Prostate gland (tissue), 2 donors: ENCODE results near the gene ANKS3. TPM values are rescaled to one million over a fixed set of nuclear protein-coding genes. Genes with fewer than 3 reads are reported as not detected.

ENCODE experiments used
- DNase-seq: peaks from one replicate; pipeline ENCODE4 v3.0.0-alpha.2; 2019; ENCODE audit warnings: low spot score
- H3K27ac ChIP-seq, 2 donors: fragments of 200-600 bp; sonication (generic); 2 replicates each; pipeline ENCODE4 v1.5.1; 2017 to 2019
- H3K27me3 ChIP-seq: fragments of 200-600 bp; sonication (generic); replicated peaks from 2 replicates; pipeline ENCODE4 v1.5.1; 2019; ENCODE audit not compliant: insufficient read depth
- H3K36me3 ChIP-seq, 2 donors: fragments of 200-600 bp; sonication (generic); 1 replicate in 1 of 2; 2 replicates in 1 of 2; pipeline versions ENCODE4 v1.5.1 to v1.8.1; 2017 to 2019
- H3K4me1 ChIP-seq: fragments of 200-600 bp; sonication (generic); replicated peaks from 2 replicates; pipeline ENCODE4 v1.5.1; 2019
- H3K4me3 ChIP-seq, 2 donors: fragments of 200-600 bp; sonication (generic); 2 replicates each; pipeline ENCODE4 v1.5.1; 2017 to 2019
- H3K9me3 ChIP-seq: fragments of 200-600 bp; sonication (generic); 2 replicates; pipeline ENCODE4 v1.5.1; 2017
- CTCF ChIP-seq, 4 experiments: fragments of 200-600 bp in 2 of 4; fragments of 450-650 bp in 2 of 4; sonication (generic) in 2 of 4; IDR thresholded peaks; 1 replicate in 3 of 4; 2 replicates in 1 of 4; pipeline ENCODE4 v1.5.1; 2016 to 2019; ENCODE audit warnings: antibody characterized with exemption in 4 of 4, mild to moderate bottlenecking in 2 of 4, moderate library complexity in 2 of 4
- POLR2A ChIP-seq: fragments of 450-650 bp; IDR thresholded peaks from one replicate; pipeline ENCODE4 v1.6.1; 2016; ENCODE audit warnings: antibody characterized with exemption, mild to moderate bottlenecking
- POLR2AphosphoS5 ChIP-seq: sonication (generic); formaldehyde crosslinking; IDR thresholded peaks from one replicate; pipeline ENCODE4 v1.6.1; 2017; ENCODE audit warnings: antibody characterized with exemption
- WGBS: methylation state at CpG from one replicate; pipeline ENCODE4 v1.1.5; 2018; 5-methylcytosine and 5-hydroxymethylcytosine counted together
- intact Hi-C: fragments of 100-400 bp; cut with DNase I; formaldehyde crosslinking; loops from one replicate; pipeline ENCODE4 v1.14.2; 2022
- total RNA-seq, 2 donors: library from RNA; depleted of rRNA; stranded (reverse); fragments of >200 nt; gene quantifications; one replicate each; pipeline ENCODE4 v1.1.0, GENCODE V29; 2016

Gene ANKS3
- total RNA-seq, 2 donors from 2014 or later: 19.1 to 42.9 TPM

- intact Hi-C loops: loop anchor here (5.0 kb wide), 2 partner anchors 78 to 267 kb away; partner anchors contain the start of genes SEC14L5 and UBALD1
- no peaks in the 10 kb centered on the region for H3K9me3 ChIP-seq
- no peaks in the 10 kb centered on the region for H3K27me3 ChIP-seq
- no peak for TF ChIP-seq POLR2A
- TF ChIP-seq POLR2AphosphoS5: no peak
- TF ChIP-seq CTCF (IDR thresholded peaks at IDR 0.05): no peak
- DNase-seq: no peak
- no peak overlapping the region for H3K27ac ChIP-seq
- 79% methylated on average over 31 of the region's 31 CpGs for WGBS
- peaks cover 7% of the 10 kb centered on the region for H3K4me1 ChIP-seq
- H3K4me3 ChIP-seq: no peak overlapping the region
- no peaks in the 10 kb centered on the region for H3K36me3 ChIP-seq
Measured at GRCh38 chr16:4689864-4690704, 44.0 kb downstream of the ANKS3 start.

DNA sequence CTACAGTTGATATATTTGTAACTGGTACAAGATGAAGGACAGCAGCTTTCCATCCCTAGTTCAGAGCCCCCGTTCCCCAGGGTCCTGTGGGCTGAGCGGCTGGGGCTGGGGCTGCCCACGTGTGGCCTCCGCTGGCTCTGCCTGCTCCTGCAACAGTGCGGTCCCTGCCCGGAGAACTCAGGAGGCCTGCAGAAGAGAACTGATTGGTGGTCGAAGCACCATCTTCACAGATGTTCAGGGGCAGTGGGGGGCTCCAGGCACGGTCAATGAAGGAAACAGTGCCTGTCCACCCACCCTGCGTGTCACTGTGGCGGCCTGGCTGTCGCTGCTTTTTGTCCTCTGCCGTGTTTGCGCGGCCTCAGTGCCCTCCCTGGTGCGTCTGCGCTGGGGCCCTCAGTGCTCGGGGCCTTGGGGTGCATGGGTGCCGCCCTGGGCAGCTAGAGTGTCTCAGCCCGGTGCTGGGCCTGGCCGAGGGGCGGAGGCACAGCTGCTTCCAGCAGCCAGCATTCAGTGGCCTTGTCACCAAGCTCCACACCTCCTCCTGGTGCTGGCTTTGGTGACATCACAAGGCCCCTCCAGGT, 44.9 kb downstream of the ANKS3 start:
- Histone ChIP-seq H3K27ac (no peak overlapping the region), H3K9me3 (no peaks in the 10 kb centered on the region), H3K36me3 (no peaks in the 10 kb centered on the region), H3K4me1 (no peaks in the 10 kb centered on the region), H3K27me3 (no peaks in the 10 kb centered on the region), H3K4me3 (no peak overlapping the region)
- TF ChIP-seq CTCF (IDR thresholded peaks at IDR 0.05) (no peak), POLR2A (no peak), POLR2AphosphoS5 (no peak)
- WGBS: 92% methylated on average over 21 of the region's 21 CpGs
- DNase-seq: no peak
- intact Hi-C loops: no loop called here

DNA sequence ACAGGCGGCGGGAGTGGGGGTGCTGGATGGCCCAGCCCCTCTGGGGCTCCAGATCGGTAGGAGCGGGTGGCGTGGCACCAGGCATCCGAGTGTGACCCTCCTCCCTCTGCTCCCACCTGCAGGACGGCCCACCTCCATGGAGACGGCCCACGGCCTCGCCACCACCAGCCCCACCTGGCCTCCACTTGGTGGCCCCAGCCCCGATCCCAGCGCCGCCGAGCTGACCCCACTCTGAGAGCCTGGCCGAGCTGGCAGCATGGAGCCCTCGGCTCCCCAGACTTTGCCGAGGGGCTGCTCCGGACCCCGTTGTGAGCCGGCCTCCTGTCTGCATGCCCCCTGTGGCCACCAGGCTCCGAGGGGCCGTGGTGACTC, 45.4 kb downstream of the ANKS3 start:
- no peak for DNase-seq
- Histone ChIP-seq H3K27me3 (no peaks in the 10 kb centered on the region), H3K27ac (no peak overlapping the region), H3K36me3 (no peaks in the 10 kb centered on the region), H3K4me1 (no peaks in the 10 kb centered on the region), H3K9me3 (no peaks in the 10 kb centered on the region), H3K4me3 (no peak overlapping the region)
- intact Hi-C loops: no loop called here
- TF ChIP-seq CTCF (IDR thresholded peaks at IDR 0.05): no peak
- TF ChIP-seq POLR2A: no peak
- no peak for TF ChIP-seq POLR2AphosphoS5
- 90% methylated on average over 22 of the region's 22 CpGs for WGBS

DNA sequence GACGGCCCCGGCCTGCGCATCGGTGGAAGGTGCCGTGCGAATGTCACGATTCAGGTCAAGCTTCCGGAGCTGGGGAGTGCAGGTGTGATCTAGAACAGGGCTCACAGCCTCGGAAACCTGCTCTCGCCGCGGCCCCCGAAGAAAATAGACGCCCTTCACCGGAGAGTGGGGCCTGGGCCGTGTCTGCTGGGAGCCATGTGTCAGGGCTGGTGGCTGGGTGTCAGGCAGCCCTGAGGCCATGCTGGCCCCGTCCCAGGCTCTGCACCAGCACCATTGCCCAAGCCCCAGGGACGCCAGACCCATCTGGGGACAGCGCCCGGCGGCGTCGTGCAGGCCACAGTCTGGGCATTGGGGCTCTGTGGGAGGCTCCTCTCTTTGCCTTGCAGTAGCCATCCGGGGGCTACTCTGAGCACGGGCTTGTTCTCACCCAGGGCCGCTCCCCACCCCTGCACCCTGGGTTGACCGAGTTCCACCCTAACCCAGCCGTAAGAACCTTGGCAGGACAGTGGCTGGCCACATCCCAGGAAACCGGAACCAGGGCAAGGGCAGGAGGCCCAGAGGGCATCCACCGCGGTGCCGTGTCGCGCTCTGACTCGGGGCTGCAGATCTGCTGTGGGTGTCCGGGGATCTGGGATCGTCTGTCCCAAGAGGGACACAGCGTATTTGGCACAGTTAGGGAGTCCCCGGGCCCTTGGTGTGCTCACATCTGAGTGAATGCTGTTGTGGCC, 46.0 kb downstream of the ANKS3 start:
- Histone ChIP-seq H3K27ac (no peak overlapping the region), H3K27me3 (no peaks in the 10 kb centered on the region), H3K9me3 (no peaks in the 10 kb centered on the region), H3K4me1 (no peaks in the 10 kb centered on the region), H3K36me3 (no peaks in the 10 kb centered on the region), H3K4me3 (no peak overlapping the region)
- 90% methylated on average over 39 of the region's 39 CpGs for WGBS
- DNase-seq: no peak
- intact Hi-C loops: no loop called here
- no peak for TF ChIP-seq POLR2AphosphoS5
- TF ChIP-seq POLR2A: no peak
- no peak for TF ChIP-seq CTCF (IDR thresholded peaks at IDR 0.05)
